NOMO-1 treated with DMSO at 0.1 percent for 48 hours (cell line): ENCODE results near the gene AKIRIN1.
A peak's percentile ranks its signal among the peaks of the same experiment; 100 is the strongest.
"Not testable (repeated sequence)": the region's sequence is repeated elsewhere in the genome, so short reads cannot be mapped to it uniquely, and the experiment has no call there.

Experiments
- DNase-seq: peaks from one replicate; lab custom pipeline; 2025; ENCODE audit not compliant: unreplicated experiment; lab: John Stamatoyannopoulos, UW

AKIRIN1 gene

GRCh38 chr1:38994196-38994595 is 3.1 kb downstream of the AKIRIN1 start:
- DNase-seq, result no peak

- no peak for DNase-seq
These were observed 6.2 kb downstream of the AKIRIN1 start for GRCh38 chr1:38997034-38997900.

DNA sequence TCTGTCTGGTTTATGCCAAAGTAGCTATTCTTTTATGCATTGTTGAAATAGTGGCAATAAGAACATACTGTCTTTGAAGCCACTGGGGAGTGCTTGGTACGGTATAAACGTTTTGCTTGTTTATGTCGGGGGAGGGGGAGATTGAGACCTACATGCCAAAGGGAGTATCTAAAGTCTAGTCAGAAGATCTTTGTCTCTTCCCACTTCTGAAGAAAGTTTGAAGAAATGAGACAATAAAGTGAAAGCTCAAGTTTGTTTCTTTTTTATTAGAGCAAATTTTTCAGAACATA is 6.8 kb downstream of the AKIRIN1 start:
- no peak for DNase-seq

DNA sequence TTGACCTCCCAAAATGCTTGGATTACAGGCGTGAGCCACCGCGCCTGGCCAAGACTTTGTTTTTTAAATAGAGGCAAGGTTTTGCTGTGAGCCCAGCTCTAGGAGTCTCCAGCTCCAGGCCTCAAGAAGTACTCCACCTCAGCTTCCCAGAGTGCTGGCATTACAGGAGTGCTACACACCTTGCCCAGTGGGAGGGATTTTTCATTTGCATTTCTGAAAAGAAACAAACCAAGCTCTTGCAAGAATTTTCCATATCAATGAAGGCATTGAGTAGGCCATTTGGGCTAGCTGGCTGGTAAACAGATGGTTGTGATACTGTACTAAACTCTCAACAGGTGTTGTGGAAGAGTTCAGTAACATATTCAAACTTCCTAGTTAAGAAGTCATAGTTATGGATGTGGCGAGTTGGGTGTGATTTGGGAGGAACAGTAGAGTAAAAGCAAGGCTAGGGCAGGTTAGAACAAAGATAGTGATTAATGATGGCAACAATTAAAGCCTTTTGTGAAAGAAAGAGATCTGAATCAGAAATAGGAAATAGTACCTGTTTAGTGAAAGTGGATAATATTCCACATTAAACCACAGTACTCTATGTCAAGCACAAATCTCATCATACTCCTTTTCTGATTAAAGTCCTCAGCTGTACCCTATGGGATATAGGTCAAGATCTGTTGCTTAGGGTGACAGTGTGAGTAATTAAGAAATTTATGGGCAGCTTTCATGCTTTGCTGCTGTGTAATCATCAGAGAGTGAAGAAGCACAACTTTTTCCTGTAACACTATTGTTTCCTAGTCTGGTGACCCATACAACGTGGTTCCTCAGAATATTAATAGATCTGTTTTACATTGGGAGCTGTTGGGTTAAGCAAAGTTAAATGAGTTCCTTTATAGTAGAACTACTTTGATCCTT is 10.7 kb downstream of the AKIRIN1 start:
- no peak for DNase-seq

- no peak for DNase-seq
These were observed 12.2 kb downstream of the AKIRIN1 start for GRCh38 chr1:39003281-39003680.

- DNase-seq, result no peak
These were observed 12.7 kb downstream of the AKIRIN1 start for GRCh38 chr1:39003794-39004193.

GRCh38 chr1:39006287-39006686 is 15.2 kb downstream of the AKIRIN1 start:
- DNase-seq, result no peak

- DNase-seq, result no peak
These were observed 15.9 kb downstream of the AKIRIN1 start for GRCh38 chr1:39006726-39007645.

DNA sequence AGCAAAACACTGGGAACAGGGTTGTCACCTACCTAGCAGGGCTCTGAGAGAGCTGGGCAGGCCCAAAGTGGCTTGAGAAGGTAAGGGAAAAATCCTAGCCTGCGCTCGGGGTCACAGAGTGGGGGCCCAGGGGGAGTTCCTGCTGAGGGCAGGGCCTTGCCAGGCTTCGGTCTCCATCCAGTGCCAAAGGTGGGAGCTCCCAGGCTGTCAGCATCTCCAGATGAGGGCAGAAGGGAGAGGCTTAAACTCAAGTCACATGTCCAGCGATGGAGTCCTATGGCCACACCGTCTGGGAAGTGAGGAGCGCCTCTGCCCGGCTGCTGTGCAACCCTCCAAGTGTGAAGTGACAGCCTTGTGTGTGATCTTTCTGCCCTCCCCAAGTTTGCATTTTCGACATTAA is 23.9 kb downstream of the AKIRIN1 start:
- DNase-seq, result not testable (repeated sequence)

DNA sequence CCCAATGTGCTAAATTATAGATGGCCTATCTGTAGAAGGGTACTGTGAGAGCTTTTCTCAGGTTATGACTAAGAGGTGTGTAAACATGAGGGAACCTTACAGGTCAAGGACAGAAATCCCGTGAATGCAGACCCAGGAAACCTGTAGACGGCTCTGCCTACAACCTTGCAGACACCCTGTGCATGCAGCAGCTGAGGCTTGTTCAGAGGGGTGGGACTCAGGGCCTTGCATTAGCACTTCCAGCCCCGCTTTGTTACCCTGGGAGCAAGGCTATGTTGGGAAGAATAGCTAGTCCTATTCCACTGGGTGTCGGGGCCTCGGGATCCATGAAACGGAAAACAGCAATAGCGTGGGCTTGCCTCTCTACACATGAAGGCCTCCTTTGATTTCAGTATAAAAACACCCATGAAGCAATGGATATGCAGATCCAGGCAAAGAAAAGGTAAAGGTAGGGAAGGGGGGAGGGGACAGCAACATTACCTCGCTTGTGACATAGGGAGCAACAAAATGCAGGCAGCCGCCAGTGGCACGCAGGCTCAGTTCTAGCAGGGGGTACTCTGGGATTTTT is 25.6 kb downstream of the AKIRIN1 start:
- DNase-seq, result no peak

DNA sequence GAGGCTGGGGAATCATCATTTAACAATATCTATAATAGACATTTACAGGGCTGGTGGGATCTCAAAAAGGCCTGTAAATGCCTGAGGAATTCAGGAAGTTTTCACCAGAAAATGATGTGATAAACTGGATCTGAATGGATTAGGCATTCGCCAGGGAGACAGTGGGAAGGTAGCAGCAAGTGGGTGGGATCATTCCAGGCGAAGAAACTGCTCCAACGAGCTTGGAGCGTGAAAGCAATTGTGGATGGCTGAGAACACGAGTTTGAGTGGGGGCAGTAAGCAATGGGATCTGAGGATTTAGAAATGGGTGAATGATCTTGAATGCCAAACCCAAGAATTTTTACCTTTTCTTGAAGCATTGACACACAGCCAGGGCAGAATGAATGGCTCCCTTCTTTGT is 26.2 kb downstream of the AKIRIN1 start:
- DNase-seq, result no peak

DNA sequence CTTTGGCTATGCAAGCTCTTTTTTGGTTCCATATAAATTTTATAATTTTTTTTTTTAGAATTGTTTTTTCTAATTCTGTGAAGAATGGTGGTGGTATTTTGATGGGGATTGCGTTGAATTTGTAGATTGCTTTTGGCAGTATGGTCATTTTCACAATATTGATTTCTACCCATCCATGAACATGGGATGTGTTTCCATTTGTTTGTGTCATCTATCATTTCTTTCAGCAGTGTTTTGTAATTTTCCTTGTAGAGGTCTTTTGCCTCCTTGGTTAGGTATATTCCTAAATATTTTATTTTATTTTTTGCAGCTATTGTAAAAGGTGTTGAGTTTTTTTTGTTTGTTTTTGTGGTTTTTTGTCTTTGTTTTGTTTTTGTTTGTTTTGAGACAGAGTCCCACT is 29.4 kb downstream of the AKIRIN1 start:
- not testable (repeated sequence) for DNase-seq

- DNase-seq, result no peak
These were observed 30.4 kb downstream of the AKIRIN1 start for GRCh38 chr1:39021426-39021825.

DNA sequence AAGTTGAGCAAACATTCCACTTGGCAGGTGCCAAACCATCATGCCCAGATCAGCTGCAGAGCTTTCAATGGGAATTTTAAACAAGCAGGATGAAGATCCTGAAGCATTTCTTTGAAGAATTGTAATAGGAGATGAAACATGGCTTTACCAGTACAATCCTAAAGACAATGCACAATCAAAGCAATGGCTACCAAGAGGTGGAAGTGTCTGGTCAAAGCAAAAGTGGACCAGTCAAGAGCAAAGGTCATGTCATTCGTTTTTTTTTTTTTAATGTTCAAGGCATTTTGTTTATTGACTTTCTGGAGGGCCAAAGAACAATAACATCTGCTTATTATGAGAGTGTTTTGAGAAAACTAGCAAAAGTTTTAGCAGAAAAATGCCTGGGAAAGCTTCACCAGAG is 32.1 kb downstream of the AKIRIN1 start:
- DNase-seq, result no peak

DNA sequence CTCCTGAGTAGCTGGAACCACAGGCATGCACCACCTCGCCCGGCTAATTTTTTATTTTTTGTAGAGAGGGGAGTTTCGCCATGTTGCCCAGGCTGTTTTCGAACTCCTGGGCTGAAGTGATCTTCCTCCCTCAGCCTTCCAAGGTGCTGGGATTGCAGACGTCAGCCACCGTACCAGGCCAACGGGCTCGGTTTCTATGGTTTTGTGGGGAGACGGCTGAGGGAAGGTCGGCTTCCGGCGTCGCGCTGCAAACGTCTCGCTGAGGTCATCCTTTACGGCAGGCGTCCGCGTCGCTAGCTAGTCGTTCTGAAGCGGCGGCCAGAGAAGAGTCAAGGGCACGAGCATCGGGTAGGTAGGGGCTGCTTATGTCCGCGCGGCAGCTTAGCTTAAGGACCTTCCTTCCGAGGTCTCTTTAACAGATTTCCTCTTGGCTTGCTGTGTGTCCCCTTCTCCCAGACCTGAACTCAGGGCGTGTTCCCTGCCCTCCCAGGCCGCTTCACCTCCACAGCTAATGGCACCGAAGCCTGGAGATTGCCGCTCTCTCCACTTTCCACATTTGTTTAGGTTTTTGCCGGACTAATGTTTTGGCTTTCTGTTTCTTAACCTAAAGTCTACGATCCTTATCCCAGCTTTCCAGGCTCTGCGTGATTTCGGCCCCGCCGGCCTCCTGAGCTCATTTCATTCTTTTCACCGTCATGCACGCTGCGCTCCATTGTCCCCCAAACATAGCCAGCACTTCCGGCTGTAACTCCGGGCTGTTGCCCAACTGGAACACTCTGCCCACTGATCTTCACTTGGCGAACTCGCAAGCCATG is 35.2 kb downstream of the AKIRIN1 start, which contains the start of gene NDUFS5:
NDUFS5 (plus strand) TSS at position 300 of the 815 bp plus-strand sequence. CDS start 2,375 bp downstream, outside the sequence.
- peak; percentile 89 for DNase-seq

DNA sequence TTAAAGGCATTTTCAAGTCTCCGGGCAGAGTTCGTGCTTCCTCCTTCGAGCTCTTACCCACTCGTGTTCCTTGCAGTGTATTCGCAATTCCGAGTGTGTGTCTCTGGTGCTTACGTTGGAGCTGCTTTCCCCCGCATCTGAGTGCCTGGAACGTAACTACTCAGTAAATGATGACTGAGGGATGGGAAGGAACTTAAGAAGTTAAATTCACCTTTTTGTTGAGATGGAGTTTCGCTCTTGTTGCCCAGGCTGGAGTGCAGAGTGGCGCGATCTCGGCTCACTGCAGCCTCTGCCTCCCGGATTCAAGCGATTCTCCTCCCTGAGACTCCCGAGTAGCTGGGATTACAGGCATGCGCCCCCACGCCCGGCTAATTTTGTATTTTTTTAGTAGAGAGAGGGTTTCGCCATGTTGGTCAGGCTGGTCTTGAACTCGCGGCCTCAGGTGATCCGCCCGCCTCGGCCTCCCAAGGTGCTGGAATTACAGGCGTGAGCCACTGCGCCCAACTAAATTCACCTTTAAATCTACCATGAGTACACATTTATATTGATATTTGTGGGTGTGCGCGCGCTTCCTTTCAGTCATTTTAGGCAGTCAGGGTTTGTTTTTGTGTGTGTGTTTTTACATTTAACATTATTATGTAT is 35.9 kb downstream of the AKIRIN1 start:
- no peak for DNase-seq

DNA sequence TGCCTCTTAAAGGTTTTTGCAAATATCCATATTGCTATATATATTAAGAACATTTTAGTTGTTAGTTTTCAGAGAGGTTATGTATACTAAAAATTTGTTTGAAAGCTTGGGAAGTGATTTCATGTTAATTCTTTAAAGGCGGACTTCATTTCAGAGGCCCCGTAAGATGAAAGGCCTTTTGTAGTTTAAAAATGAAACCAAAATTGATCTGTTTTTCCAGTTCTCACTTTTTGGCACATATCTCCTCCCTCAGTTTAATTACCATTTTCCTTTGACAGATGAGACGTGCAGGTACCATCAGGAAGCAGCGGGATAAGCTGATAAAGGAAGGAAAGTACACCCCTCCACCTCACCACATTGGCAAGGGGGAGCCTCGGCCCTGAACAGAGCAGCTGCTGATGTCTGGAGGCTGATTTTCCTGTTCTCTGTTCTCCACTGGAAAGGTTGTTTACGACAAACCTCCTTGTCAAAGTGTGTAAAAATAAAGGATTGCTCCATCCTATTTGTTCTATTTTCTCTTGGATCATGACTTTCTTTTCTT is 43.1 kb downstream of the AKIRIN1 start:
- no peak for DNase-seq

GRCh38 chr1:39036678-39037077 is 45.6 kb downstream of the AKIRIN1 start:
- no peak for DNase-seq

GRCh38 chr1:39043513-39043912 is 52.4 kb downstream of the AKIRIN1 start:
- DNase-seq, result peak; percentile 53
